SK-N-SH (cell line): Measurements from ENCODE around the gene CYB5D1.

Experiments used
- SMC3 ChIP-seq: IDR thresholded peaks from 2 replicates; pipeline ENCODE4 v1.6.1; 2012; ENCODE audit warnings: low read depth, low read length, improper control_type of control experiment
- TCF12 ChIP-seq: IDR thresholded peaks from 2 replicates; pipeline ENCODE4 v1.4.0; 2012
- TEAD4 ChIP-seq: IDR thresholded peaks from 2 replicates; pipeline ENCODE4 v1.4.0; 2012; ENCODE audit warnings: mild to moderate bottlenecking, borderline replicate concordance; ENCODE audit not compliant: insufficient read depth
- TF ChIP-seq, protein P1 (sequence below): IDR thresholded peaks from 2 replicates; pipeline ENCODE4 v1.6.1; 2012; ENCODE audit warnings: mild to moderate bottlenecking, low read depth, low read length, moderate library complexity

DNA sequence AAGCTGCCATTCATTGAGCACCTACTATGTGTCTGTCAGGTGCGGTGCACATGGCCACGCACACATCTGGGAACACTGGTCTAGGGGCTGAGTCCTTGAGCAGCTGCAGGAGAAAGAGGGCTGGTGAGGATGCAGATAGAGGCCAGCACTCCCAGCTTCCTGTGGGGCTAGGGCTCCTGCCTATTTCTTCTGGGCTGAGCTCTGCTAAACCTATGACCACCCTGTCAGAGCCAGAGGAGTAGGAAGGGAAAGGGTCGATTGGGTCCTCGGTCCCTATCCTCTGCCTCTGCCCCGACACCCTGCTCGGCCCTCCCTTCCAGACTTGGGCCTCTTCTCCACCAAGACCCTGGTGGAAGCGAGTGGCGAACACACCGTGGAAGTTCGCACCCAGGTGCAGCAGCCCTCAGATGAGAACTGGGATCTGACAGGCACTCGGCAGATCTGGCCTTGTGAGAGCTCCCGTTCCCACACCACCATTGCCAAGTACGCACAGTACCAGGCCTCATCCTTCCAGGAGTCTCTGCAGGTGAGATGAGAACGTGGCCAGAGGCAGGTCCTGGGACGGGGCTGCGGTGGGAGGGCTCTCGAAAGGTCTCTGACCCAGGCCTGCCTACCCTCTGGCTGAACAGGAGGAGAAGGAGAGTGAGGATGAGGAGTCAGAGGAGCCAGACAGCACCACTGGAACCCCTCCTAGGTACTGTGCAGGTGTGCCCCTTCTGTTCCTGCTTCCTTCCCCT, 6.9 kb upstream of the CYB5D1 start:
- TF ChIP-seq TEAD4 (no peak), SMC3 (no peak), TCF12 (no peak)
- TF ChIP-seq, protein P1, sequence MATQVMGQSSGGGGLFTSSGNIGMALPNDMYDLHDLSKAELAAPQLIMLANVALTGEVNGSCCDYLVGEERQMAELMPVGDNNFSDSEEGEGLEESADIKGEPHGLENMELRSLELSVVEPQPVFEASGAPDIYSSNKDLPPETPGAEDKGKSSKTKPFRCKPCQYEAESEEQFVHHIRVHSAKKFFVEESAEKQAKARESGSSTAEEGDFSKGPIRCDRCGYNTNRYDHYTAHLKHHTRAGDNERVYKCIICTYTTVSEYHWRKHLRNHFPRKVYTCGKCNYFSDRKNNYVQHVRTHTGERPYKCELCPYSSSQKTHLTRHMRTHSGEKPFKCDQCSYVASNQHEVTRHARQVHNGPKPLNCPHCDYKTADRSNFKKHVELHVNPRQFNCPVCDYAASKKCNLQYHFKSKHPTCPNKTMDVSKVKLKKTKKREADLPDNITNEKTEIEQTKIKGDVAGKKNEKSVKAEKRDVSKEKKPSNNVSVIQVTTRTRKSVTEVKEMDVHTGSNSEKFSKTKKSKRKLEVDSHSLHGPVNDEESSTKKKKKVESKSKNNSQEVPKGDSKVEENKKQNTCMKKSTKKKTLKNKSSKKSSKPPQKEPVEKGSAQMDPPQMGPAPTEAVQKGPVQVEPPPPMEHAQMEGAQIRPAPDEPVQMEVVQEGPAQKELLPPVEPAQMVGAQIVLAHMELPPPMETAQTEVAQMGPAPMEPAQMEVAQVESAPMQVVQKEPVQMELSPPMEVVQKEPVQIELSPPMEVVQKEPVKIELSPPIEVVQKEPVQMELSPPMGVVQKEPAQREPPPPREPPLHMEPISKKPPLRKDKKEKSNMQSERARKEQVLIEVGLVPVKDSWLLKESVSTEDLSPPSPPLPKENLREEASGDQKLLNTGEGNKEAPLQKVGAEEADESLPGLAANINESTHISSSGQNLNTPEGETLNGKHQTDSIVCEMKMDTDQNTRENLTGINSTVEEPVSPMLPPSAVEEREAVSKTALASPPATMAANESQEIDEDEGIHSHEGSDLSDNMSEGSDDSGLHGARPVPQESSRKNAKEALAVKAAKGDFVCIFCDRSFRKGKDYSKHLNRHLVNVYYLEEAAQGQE = no peak
